GM21717 (cell line): ENCODE results near the gene GLIPR2.
"Not testable (repeated sequence)": the region's sequence is repeated elsewhere in the genome, so short reads cannot be mapped to it uniquely, and the experiment has no call there.

Experiments
- ATAC-seq: cut with Tn5 transposase; IDR thresholded peaks from one replicate; pipeline ENCODE4 v1.9.1; 2021; ENCODE audit warnings: mild to moderate bottlenecking, moderate library complexity; ENCODE audit not compliant: unreplicated experiment

GLIPR2 gene

GRCh38 chr9:36136272-36136893 is at the start of gene GLIPR2:
GLIPR2 (plus strand) TSS chr9:36136733; CDS start chr9:36136779, 46 bp downstream.
- ATAC-seq = peak; percentile 95

GRCh38 chr9:36087054-36087453 is 49.5 kb upstream of the GLIPR2 start:
- not testable (repeated sequence) for ATAC-seq

- no peak for ATAC-seq
Measured at GRCh38 chr9:36088020-36088419, 48.5 kb upstream of the GLIPR2 start.

GRCh38 chr9:36091026-36091953 is 45.2 kb upstream of the GLIPR2 start:
- ATAC-seq = no peak

GRCh38 chr9:36092014-36092413 is 44.5 kb upstream of the GLIPR2 start:
- no peak for ATAC-seq

- ATAC-seq = peak; percentile 82
Measured at GRCh38 chr9:36092509-36093215, 43.9 kb upstream of the GLIPR2 start.

GRCh38 chr9:36093384-36093783 is 43.1 kb upstream of the GLIPR2 start:
- ATAC-seq = no peak

- no peak for ATAC-seq
Measured at GRCh38 chr9:36099718-36100117, 36.8 kb upstream of the GLIPR2 start.

- ATAC-seq = no peak
Measured at GRCh38 chr9:36100532-36100931, 36.0 kb upstream of the GLIPR2 start.

- ATAC-seq = no peak
Measured at GRCh38 chr9:36101916-36102741, 34.4 kb upstream of the GLIPR2 start.

- ATAC-seq = no peak
Measured at GRCh38 chr9:36102742-36103495, 33.6 kb upstream of the GLIPR2 start.

GRCh38 chr9:36109071-36109470 is 27.5 kb upstream of the GLIPR2 start:
- no peak for ATAC-seq

GRCh38 chr9:36110434-36110833 is 26.1 kb upstream of the GLIPR2 start:
- ATAC-seq = no peak

- ATAC-seq = no peak
Measured at GRCh38 chr9:36112516-36112915, 24.0 kb upstream of the GLIPR2 start.

GRCh38 chr9:36113999-36114398 is 22.5 kb upstream of the GLIPR2 start:
- no peak for ATAC-seq

GRCh38 chr9:36116593-36116992 is 19.9 kb upstream of the GLIPR2 start:
- ATAC-seq = no peak

- no peak for ATAC-seq
Measured at GRCh38 chr9:36118201-36118600, 18.3 kb upstream of the GLIPR2 start.

- ATAC-seq = no peak
Measured at GRCh38 chr9:36118706-36119105, 17.8 kb upstream of the GLIPR2 start.

GRCh38 chr9:36119476-36119875 is 17.1 kb upstream of the GLIPR2 start:
- ATAC-seq = no peak

- ATAC-seq = no peak
Measured at GRCh38 chr9:36120705-36121104, 15.8 kb upstream of the GLIPR2 start.
